ENCODE measurements around the gene PTBP1.

Gene PTBP1

DNA sequence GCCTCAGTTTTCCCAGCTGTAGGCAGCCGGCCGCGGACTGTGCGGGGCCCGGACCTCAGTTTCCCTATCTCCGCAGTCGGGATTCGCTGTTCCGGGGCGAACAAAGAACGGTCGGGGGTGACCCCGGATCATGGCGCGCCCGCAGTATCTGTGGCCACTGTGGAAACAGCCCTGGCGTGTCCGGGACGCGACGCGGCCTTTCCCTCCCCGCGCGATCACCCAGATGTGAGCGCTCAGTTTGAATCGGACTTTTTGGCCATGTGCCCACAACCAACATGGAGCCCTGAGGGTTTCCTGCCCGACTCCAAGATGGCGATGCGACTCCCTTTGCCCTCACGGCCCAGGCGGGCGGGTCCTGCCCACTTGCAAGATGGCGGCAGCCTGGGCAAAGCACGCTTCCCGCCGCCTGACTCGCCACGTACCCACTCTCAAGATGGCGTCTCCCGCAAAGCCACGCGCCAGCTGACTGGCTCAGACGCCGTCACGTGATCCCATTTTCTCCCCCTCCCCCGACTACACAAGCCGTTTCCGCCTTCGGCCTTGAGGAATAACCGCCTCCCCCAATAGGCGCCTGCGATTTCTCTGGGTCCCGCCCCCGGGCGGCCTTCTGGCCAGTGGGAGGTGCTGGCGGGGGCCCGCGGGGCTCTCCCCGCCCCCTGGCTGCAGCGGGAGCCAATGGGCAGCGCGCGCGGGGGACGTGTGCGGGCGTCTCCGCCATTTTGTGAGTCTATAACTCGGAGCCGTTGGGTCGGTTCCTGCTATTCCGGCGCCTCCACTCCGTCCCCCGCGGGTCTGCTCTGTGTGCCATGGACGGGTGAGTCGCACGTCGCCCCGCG is at the start of gene PTBP1:
PTBP1 (plus strand) TSS at position 761 of the 836 bp plus-strand sequence; CDS start at position 807, 46 bp downstream.
- DNase-seq (ENCODE audit: low read depth in 2 of 2), result peak; percentile 99 to 100

DNA sequence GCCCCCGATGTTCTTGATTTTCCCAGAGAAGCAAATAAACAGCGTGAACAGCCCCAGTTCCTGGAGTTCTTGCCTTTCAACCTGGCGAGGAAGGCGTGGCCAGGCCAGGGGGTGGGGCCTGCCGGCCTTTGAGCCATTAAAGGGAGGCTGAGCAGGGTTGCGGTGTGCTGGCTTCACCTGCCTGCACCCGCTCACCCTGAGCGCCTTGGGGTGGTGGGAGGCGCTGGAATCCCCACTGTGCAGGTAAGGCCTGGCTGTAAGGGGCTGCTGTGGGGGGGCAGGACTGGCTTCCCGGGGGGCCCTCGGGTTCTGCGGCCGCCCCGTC is 49.0 kb upstream of the PTBP1 start:
- no peak for DNase-seq (ENCODE audit: low read depth in 2 of 2)

DNA sequence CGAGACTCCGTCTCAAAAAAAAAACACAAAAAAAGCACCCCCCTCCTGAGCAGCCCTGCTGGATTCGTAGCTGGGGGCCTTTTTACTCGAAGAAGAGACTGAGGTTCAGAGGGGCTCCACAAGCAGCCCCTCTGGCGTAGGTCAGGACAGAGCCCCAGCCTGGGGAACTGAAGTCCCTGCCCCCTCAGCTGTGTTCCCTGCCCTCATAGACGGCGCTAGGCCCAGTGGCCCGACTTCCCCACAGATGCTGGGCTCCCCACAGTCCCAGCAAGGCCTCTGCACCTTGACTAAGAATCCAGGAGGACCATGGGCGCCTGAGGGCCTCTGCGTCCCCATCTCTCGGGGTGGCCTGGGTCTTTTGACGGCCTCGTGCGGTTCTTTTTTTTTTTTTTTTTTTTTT is 47.4 kb upstream of the PTBP1 start:
- DNase-seq (ENCODE audit: low read depth in 2 of 2), result no peak

DNA sequence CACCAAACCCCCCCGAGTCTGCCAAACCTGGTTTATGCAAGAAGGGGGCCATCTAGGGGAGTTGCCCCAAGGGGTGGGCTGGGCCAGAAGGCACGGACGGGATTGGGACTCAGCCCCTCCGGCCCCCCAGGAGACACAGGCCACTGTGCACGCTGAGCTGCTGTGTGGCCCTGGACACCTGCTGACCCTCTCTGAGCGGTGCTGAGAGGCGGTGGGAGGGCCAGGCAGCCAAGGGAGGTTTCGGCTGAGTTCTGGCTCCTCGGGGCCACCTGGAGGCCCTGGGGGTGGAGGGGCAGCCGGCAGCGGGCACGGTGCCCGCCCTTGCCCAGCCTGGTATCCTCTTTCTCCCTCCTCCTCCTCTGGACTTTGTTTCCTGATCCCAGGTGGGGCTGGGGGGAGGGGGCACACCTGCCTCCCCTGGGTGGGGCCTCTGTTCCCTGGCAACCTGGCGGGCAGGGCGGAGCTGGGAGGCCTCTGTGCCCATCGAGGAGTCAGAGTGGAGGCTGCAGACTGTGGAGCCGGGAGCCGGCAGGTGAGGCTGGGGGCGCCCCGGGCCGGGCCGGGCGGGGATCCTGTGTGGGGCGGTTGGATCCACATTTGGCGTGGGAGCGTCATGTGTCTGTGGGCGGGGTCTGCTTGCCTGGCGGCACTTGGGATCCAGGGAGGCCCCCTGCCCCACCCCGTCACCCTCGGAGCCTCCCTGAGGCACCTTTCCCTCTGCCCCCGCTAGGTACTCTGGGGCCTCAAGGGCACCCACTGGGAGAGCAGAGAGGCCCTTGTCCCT is 46.4 kb upstream of the PTBP1 start, which contains the start of gene MISP:
MISP (plus strand) TSS at position 473 of the 784 bp plus-strand sequence. CDS start 5,835 bp downstream, outside the sequence.
- DNase-seq (ENCODE audit: low read depth in 2 of 2), result no peak

DNA sequence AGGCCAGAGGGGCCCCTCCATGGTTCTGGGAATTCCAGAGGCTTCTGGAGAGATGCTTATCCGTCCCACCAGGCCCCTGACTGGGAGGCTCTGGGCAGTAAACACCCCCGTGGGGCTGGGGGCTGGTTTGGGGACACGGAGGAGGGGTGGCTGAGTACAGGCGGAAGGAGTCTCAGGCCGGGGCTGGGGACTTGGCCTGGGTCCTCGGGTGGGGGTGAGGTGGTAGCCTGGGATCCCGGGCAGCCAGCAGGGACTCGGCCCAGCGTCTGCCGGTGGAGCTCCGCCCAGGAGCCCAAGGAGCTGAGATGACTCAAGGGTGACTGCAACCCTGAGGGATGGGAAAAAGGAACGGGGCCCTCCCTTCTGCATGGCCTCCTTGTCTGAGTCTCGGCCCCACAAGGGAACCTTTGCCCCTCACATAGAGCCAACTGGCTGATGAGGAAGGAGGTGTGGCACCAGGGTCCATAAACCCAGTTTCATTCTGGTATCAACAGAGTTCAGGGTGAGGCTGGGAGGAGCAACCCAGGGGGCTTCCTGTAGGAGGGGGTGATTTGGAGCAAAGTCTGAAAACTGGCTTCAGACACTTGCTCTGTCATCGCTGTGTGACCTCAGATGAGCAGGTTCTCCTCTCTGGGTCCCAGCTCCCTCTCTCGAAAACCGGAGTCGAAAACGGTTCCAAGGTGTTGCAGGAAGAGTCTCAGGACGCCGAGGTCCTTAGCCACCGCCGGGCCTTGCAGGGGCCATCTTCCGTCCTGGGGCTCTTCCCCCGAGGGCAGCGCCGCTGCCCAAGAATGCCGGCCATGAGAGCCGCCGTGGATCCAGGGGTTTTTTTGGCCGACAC is 45.5 kb upstream of the PTBP1 start:
- DNase-seq (ENCODE audit: low read depth in 2 of 2), result no peak

DNA sequence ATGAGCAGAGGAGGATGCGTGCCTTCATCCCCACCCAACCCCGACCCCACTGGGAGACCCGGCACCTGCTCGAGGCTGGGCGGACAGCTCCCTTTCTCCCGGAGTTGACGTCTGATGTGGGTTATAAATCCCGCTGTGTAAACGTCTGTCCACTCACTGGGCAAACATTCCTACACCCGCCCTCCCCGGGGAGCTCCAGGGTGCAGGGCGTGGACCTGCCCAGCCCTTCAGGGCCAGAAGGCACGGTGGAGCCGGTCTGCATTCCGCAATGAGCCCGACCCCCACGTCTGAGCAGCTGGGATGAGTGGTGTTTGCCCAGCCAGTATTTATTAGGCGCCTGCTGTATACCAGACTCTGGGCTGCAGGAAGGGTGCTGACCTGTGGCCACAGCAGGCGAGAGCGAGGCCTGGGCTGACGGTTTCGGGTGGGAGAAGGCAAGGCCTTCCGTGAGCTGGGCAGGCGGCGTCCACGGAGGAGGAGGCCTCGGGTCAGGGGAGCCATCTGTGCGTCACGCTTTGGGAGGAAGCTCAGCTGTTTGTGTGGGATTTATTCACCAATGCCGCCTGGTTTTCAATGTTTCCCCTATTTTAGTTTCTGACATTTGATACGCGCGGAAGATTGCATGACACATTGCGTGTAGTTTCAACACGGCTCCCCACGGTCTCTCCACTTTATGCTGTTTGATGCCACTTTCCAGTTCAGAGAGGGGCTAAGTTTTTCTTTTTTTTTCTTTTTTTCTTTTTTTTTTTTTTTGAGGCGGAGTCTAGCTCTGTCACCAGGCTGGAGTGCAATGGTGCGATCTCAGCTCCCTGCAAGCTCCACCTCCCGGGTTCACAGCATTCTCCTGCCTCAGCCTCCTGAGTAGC is 44.4 kb upstream of the PTBP1 start:
- no peak for DNase-seq (ENCODE audit: low read depth in 2 of 2)

DNA sequence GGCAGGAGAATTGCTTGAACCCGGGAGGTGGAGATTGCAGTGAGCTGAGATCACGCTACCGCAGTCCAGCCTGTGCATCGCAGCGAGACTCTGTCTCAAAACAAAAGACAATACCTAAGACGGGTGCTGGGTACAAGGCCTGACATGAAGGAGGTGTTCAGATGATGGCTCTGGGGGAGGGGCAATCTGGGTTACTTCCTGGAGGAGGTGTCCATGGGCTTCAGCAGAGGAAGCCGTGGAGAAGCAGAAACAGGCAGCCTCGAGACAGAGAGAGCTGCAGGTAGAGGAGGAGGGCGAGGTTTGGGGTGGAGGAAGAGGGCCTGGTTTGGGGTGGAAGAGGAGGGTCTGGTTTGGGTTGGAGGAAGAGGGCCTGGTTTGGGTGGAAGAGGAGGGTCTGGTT is 42.7 kb upstream of the PTBP1 start:
- DNase-seq (ENCODE audit: low read depth in 2 of 2), result no peak

DNA sequence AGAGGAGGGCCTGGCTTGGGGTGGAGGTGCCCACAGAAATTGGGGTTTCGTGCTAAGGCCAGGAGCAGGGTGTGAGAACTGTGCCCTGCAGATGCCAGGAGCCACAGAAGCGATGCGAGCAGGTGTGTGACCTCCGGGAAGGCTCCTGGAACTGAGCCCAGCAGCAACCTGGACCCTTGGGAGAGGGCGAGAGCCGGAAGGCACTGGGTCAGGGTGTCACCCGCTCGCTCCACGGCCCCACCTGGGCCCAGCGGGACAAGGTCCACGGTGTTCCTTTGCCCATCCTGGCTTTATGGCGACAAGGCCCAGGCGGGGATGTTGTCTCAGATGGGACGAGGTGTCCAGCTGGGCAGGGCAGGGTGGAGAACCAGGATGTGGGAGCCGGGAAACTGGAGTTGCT is 42.2 kb upstream of the PTBP1 start:
- no peak for DNase-seq (ENCODE audit: low read depth in 2 of 2)

DNA sequence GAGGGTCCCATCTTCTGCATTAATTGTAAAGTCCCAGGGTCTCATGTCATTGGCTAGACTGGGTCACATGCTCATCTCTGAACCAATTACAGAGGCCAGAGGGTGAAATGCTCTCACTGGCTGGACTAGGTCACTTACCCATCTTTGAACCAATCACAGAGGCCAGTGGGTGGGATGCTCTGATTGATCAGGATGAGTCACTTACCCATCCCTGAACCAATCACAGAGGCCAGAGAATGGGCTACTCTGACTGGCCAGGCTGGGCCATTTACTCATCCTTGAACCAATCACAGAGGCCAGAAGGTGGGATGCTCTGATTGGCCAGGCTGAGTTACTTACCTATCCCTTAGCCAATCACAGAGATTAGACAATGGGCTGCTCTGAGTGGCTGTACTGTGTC is 41.0 kb upstream of the PTBP1 start:
- DNase-seq (ENCODE audit: low read depth in 2 of 2), result peak; percentile 20 to 51

DNA sequence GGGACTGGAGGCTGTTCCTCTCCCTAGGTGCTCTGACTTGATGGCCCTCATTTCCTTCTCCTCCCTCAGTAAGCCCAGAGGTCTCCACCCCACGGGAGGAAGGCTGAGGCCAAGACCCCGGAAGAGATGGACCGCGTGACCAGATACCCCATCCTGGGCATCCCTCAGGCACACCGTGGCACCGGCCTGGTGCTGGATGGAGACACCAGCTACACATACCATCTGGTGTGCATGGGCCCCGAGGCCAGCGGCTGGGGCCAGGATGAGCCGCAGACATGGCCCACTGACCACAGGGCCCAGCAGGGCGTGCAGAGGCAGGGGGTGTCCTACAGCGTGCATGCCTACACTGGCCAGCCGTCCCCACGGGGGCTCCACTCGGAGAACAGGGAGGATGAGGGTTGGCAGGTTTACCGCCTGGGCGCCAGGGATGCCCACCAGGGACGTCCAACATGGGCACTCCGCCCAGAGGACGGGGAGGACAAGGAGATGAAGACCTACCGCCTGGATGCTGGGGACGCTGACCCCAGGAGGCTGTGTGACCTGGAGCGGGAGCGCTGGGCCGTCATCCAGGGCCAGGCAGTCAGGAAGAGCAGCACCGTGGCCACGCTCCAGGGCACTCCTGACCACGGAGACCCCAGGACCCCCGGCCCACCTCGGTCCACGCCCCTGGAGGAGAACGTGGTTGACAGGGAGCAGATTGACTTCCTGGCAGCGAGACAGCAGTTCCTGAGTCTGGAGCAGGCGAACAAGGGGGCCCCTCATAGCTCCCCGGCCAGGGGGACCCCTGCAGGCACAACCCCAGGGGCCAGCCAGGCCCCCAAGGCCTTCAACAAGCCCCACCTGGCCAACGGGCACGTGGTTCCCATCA is 40.2 kb upstream of the PTBP1 start:
- DNase-seq (ENCODE audit: low read depth in 2 of 2), result no peak

DNA sequence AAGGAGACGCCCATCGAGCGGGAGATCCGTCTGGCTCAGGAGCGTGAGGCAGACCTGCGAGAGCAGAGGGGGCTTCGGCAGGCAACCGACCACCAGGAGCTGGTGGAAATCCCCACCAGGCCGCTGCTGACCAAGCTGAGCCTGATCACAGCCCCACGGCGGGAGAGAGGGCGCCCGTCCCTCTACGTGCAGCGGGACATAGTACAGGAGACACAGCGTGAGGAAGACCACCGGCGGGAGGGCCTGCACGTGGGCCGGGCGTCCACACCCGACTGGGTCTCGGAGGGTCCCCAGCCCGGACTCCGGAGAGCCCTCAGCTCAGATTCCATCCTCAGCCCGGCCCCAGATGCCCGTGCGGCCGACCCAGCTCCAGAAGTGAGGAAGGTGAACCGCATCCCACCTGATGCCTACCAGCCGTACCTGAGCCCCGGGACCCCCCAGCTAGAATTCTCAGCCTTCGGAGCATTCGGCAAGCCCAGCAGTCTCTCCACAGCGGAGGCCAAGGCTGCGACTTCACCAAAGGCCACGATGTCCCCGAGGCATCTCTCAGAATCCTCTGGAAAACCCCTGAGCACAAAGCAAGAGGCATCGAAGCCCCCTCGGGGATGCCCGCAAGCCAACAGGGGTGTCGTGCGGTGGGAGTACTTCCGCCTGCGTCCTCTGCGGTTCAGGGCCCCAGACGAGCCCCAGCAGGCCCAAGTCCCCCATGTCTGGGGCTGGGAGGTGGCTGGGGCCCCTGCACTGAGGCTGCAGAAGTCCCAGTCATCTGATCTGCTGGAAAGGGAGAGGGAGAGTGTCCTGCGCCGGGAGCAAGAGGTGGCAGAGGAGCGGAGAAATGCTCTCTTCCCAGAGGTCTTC is 39.2 kb upstream of the PTBP1 start:
- DNase-seq (ENCODE audit: low read depth in 2 of 2), result no peak

DNA sequence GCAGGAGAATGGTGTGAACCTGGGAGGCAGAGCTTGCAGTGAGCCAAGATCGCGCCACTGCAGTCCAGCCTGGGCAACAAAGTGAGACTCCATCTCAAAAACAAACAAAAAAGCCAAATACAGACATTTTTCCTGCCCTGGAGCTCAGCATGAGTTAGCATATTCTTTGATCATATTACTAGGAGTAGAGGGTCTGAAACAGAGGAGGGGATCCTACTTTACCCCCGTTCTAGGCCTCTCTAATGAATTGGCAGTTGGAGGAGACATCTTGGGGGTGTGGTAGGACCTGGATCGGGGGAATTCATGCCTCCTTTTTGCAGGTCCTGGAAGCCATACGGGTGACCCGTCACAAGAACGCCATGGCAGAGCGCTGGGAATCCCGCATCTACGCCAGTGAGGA is 34.1 kb upstream of the PTBP1 start:
- DNase-seq (ENCODE audit: low read depth in 2 of 2), result no peak

DNA sequence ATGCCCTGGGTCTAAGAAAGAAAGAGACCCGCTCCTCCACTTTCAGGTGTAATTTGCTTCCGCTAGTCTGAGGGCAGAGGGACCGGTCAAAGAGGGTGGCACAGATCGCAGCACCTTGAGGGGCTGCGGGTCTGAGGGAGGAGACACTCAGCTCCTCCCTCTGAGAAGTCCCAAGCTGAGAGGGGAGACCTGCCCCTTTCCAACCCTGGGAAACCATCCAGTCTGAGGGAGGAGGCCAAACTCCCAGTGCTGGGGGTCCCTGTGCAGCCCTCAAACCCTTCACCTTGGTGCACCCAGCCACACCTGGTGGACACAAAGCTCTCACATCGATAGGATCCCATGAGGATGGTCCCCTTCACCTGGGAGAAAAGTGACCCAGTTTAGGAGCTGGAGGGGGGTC is 33.4 kb upstream of the PTBP1 start:
- DNase-seq (ENCODE audit: low read depth in 2 of 2), result no peak

DNA sequence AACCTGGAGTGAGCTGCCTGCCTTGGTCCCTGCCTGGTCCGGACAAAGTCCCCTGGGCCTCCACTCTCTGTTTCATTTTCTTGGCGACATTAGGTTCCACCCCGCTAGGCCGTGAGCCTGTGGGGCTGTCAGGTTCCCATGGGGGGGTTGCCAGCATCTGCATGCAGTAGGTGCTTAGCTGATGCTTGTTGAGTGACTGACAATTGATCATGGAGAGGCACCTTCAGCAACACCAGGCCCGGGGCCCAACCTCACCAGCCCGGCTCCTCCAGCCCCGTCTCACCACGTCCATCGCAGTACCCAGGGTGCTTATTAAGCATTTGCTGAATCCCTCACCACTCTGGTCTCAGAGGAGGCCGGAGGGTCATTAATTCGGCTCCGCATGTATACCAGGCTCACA is 33.0 kb upstream of the PTBP1 start:
- DNase-seq (ENCODE audit: low read depth in 2 of 2), result no peak

DNA sequence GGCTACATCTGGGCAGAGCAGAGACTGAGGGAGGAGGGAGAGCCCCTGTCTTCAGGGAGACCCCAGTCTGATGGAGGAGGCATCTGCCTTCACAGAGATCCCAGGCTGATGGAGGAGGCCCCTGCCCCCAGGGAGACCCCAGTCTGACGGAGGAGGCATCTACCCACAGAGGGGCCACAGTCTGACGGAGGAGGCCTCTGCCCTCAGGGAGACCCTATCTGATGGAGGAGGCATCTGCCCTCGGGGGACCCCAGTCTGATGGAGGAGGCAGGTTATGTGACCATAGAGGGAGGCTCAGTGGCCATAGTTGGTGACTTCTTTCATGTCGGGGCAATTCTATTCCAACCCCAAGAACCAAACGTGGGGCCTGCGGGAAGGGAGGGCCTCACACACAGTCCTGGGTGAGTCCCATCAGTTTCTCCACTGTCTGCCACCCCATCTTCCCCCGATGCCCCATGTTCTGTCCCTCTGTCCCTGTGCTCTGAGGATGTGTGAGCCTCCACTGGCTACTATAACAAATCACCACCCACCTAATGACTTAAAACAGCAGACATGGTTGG is 32.0 kb upstream of the PTBP1 start:
- no peak for DNase-seq (ENCODE audit: low read depth in 2 of 2)

DNA sequence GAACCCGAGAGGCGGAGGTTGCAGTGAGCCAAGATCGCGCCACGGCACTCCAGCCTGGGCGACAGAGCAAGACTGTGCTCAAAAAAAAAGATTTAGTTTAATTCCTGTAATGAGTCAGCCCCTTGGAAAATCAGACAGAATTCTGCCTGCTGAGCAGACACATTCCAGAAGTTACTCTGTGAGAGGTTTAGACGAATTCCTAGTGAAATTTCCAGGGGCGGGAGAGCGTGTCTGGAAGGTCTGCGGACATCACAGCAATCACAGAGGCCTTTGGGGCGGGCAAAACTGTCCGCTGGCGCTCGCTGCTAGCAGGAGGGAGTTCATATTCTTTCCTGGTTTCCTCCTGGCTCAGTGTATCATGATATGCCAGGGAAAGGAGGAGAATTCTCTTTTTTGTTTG is 28.8 kb upstream of the PTBP1 start:
- no peak for DNase-seq (ENCODE audit: low read depth in 2 of 2)

DNA sequence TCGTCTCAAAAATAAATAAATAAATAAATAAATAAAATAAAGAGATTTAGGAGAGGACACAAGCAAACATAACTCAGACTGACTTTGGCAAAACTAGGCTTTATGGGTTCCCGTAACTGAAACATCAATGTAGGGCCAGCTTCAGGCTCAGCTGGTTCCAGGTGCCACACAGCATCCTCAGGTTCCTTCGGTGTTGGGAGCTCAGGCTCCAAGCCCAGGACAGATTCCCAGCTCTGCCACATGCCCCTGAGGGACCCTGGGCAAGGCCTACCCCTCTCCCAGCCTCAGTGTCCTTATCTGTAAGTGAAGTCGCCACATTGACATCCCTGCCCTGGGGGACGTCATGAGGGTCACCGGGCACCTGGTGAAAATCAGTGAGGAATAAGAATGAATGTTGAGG is 27.6 kb upstream of the PTBP1 start:
- no peak for DNase-seq (ENCODE audit: low read depth in 2 of 2)

DNA sequence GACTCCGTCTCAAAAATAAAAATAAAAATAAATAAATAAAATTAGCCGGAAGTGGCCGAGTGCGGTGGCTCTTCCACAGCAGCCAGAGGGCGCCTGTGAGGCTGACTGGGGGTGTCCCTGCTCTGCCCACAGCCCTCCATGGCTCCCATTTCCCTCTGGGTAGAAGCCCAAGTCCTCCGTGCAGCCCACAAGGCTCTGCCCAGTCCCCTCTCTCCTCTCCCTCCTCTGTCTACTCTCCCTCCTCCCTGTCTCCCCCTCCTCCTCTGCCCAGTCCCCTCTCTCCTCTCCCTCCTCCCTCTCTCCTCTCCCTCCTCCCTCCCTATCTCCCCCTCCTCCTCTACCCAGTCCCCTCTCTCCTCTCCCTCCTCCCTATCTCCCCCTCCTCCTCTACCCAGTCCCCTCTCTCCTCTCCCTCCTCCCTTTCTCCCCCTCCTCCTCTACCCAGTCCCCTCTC is 25.9 kb upstream of the PTBP1 start:
- no peak for DNase-seq (ENCODE audit: low read depth in 2 of 2)

DNA sequence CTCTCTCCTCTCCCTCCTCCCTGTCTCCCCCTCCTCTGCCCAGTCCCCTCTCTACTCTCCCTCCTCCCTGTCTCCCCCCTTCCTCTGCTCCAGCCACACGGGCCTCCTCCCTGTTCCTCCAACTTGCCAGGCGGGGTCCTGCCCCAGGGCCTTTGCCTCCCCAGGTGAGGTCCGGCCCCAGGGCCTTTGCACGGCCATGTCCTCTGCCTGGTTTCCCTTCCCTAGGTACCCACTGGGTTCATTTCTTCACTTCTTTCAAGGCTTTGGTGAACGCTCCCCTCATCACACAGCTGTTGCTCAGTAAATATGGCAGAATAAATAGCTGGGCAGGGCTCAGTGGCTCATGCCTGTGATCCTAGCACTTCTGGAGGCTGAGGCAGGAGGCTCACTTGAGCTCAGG is 25.2 kb upstream of the PTBP1 start:
- DNase-seq (ENCODE audit: low read depth in 2 of 2), result no peak
